NB4 (cell line): ENCODE results near the gene LILRA5.

Experiments
- DNase-seq: peaks from one replicate; pipeline ENCODE4 v3.0.0; 2010; ENCODE audit warnings: low read depth
- H3K4me3 ChIP-seq: one replicate; pipeline ENCODE4 v1.5.1; 2011; ENCODE audit warnings: mild to moderate bottlenecking, low read depth, low read length, moderate library complexity
- MAX ChIP-seq: IDR thresholded peaks from 2 replicates; pipeline ENCODE4 v1.6.1; 2011; ENCODE audit warnings: low read depth, low read length
- MYC ChIP-seq: IDR thresholded peaks from 2 replicates; pipeline ENCODE4 v1.6.1; 2011; ENCODE audit warnings: low read depth, low read length
- POLR2A ChIP-seq: IDR thresholded peaks from 2 replicates; pipeline ENCODE4 v1.6.1; 2011; ENCODE audit warnings: mild to moderate bottlenecking; ENCODE audit not compliant: insufficient read length; ENCODE audit errors: extremely low read depth
- TF ChIP-seq, protein P1 (sequence below): IDR thresholded peaks from one replicate; pipeline ENCODE4 v1.5.1; 2012; ENCODE audit warnings: low read depth, low read length

Gene LILRA5

GRCh38 chr19:54335979-54336892, 23.3 kb upstream of the LILRA5 start:
- no peak for DNase-seq
- no peak overlapping the region for H3K4me3 ChIP-seq
- TF ChIP-seq MAX (no peak), MYC (no peak), POLR2A (no peak)
- TF ChIP-seq, protein P1, sequence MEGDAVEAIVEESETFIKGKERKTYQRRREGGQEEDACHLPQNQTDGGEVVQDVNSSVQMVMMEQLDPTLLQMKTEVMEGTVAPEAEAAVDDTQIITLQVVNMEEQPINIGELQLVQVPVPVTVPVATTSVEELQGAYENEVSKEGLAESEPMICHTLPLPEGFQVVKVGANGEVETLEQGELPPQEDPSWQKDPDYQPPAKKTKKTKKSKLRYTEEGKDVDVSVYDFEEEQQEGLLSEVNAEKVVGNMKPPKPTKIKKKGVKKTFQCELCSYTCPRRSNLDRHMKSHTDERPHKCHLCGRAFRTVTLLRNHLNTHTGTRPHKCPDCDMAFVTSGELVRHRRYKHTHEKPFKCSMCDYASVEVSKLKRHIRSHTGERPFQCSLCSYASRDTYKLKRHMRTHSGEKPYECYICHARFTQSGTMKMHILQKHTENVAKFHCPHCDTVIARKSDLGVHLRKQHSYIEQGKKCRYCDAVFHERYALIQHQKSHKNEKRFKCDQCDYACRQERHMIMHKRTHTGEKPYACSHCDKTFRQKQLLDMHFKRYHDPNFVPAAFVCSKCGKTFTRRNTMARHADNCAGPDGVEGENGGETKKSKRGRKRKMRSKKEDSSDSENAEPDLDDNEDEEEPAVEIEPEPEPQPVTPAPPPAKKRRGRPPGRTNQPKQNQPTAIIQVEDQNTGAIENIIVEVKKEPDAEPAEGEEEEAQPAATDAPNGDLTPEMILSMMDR: no peak

DNA sequence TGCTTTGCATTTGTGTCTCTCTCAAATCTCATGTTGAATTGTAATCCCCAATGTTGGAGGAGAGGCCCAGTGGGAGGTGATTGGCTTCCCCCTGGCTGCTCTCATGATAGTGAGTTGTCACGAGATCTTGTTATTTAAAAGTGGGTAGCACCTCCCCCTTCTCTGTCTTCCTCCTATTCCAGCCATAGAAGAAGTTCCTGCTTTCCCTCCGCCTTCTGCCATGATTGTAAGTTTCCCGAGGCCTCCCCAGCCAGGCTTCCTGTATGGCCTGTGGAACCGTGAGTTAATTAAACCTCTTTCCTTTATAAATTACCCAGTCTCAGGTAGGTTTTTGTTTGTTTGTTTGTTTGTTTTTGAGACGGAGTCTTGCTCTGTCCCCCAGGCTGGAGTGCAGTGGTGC, 22.2 kb upstream of the LILRA5 start:
- no peak for TF ChIP-seq POLR2A
- no peak for TF ChIP-seq MYC
- TF ChIP-seq MAX: no peak
- TF ChIP-seq, protein P1: no peak
- no peak for DNase-seq
- no peak overlapping the region for H3K4me3 ChIP-seq

DNA sequence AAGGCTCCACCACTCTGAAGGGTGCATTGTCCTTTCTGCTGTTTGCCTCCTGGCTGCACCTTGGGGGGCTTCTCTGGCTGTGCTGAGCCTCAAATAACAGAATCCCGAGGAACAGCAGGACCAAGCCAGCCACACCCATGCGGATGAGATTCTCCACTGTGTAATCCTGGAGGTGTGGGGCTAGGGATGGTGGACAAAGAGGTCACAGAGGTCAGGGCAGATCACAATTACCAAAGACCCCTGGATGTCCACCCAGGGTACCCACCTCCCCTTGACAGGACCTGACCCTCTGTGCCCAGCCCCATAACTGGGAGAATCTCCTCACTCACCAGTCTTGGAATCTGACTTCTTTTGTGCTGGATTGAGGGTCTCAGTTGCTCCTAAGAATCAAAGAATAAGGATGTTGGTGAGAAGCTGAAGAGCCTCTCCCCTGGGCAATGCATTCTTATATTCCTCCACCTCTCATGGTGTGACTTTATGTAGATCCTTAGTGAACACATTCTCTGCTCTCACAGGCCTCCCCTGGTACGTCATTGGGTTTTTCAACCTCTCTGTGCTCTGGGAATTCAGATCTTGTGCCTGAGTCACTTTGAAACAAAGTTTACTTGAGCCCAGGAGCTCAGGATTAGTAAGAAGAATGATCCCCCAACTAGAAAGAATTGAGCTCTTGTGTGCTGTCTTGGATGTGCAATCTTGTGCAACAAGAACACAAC, 20.8 kb upstream of the LILRA5 start:
- TF ChIP-seq POLR2A (no peak), MAX (no peak), MYC (no peak)
- TF ChIP-seq, protein P1: no peak
- H3K4me3 ChIP-seq: no peak overlapping the region
- no peak for DNase-seq

DNA sequence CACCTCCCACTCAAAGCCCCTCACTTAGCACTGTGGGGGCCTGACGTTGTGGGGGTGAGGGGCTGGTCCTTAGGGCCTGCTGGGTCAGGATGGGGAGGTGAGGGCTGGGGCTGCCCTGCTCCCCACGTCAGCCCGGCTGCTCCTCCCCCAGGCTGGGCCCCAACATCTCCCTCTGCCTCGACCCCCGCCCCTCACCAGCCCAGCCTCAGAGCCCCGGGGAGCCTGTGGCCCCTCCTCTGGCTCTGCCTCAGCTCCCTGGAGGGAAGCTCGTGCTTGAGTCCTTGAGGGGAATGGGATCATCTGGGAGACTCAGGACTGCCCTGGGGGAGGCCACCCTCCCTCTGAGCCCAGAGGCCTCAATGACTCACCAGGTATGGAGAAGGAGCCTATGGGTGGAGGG, 19.2 kb upstream of the LILRA5 start:
- TF ChIP-seq POLR2A (no peak), MAX (no peak), MYC (no peak)
- TF ChIP-seq, protein P1: no peak

DNA sequence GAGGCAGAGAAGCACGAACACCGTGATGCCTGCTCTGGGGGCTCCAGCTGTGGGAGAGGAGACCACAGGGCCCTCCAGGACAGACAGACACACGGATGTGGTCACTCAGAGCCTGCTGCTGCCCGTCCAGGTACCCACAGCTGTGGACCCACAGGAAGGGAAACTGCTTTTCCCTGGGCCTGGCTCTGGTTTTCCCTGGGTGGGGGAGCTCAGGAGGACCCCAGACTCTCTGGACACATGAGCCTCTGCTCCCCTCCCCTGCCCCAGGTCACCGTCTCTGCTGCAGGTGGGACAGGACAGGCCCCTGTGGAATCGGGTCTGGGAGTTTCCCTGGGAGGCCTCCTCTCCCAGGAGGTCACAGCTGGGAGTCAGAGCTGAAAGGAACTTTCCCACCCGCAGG, 18.7 kb upstream of the LILRA5 start:
- DNase-seq: no peak
- TF ChIP-seq POLR2A (no peak), MYC (no peak), MAX (no peak)
- TF ChIP-seq, protein P1: no peak
- H3K4me3 ChIP-seq: no peak overlapping the region

More for the DNA sequence above, 19.2 kb upstream of the LILRA5 start:
- DNase-seq: no peak
- no peak overlapping the region for H3K4me3 ChIP-seq
